Stimulated activated CD4-positive, alpha-beta T cell treated with anti-CD3 and anti-CD28 coated beads, Interleukin-15, amount 100 ng/mL, for 24 hours (primary cell): ENCODE results near the gene FYB1.
"Not testable (repeated sequence)": the region's sequence is repeated elsewhere in the genome, so short reads cannot be mapped to it uniquely, and the experiment has no call there.

ENCODE experiments used
- DNase-seq: peaks from one replicate; pipeline ENCODE4 v3.0.0-alpha.2; 2020

Gene FYB1

DNA sequence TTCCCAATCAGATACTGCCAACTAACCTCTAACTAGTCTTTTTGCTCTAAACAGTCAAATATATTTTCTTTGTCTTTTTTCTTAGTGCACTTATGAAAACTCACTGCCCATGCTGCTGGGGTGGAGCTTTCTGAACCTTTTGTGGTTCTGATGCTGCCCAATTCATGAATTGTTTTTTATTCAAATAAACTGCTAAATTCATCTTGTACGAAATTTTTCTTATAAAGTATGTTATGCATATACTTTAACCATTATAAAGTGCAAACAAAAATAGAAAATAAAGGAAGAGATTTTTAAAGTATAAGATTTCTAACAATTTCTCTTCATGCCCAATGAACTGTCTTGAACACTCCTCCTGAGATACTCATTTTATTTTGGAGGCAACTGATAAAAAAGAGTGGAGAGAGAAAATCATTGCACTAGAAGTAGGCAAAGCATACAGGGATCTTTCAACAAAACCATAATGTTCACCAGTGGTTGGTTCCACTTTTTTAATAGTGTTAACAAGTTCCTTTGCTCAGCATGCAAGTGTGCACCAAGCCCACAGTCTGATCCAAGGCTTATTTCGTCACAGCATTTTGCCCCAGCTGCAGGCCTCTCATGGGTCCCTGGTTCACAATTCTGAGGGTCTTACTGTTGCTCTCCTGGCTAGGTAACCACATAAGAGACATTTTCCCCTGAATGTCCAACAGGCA, 6.2 kb upstream of the FYB1 start:
- DNase-seq = no peak

DNA sequence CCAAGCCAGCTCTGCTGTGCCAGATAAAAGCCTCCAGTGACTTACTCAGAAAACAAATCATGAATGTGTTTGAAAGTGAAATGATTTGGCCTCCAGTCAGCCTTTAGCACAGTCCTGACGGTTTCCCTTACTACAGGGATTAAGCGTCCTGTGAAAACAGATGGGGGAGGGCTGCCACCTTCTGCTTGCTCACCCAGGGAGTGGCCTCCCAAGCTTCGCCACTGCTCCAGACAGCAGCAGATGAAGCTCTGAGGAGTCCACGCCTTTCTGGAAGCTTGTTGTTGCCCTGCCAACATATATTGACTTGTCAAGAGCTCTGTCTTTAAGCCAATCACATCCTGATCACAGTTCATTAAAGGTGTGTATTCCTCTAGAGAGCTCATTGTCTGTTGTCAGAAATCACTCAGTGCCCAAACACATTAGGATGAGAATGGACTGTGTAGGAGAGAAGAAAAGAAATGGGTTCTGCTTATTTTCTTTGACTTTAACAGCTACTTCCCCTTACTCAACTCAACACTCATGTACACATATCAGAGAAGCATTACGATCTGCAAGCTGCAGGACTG, 4.9 kb upstream of the FYB1 start:
- no peak for DNase-seq

DNA sequence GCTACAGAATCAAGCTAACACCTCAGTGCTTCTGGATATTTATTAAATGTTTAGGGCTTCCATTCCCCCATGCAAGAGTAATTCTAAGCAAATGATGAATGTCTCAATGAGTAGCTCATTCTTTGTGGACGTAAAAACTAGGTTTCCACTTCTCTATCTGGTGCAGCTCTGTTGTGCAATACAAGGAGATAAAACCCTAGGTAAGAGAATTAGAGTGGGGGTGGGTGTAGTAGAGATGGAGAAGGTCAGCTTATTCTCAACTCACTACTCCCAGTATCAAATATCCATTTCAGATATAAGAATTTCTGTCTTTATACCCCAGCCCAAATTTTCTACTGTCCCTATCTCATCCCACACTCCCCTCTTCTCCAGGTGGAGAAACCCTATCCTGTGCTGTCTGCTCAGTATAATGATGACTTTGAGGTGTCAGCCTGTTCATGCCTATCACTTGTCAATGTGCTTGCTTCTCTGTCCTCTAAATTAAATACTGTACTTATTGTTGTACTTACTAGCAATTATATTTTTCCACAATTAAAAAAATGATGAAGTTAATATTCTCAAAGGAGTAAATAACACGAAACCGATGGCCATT, 4.3 kb upstream of the FYB1 start:
- no peak for DNase-seq

- DNase-seq = not testable (repeated sequence)
Measured at GRCh38 chr5:39221671-39222070, 2.3 kb upstream of the FYB1 start.

GRCh38 chr5:39220280-39221030, 1.1 kb upstream of the FYB1 start:
- DNase-seq = no peak

DNA sequence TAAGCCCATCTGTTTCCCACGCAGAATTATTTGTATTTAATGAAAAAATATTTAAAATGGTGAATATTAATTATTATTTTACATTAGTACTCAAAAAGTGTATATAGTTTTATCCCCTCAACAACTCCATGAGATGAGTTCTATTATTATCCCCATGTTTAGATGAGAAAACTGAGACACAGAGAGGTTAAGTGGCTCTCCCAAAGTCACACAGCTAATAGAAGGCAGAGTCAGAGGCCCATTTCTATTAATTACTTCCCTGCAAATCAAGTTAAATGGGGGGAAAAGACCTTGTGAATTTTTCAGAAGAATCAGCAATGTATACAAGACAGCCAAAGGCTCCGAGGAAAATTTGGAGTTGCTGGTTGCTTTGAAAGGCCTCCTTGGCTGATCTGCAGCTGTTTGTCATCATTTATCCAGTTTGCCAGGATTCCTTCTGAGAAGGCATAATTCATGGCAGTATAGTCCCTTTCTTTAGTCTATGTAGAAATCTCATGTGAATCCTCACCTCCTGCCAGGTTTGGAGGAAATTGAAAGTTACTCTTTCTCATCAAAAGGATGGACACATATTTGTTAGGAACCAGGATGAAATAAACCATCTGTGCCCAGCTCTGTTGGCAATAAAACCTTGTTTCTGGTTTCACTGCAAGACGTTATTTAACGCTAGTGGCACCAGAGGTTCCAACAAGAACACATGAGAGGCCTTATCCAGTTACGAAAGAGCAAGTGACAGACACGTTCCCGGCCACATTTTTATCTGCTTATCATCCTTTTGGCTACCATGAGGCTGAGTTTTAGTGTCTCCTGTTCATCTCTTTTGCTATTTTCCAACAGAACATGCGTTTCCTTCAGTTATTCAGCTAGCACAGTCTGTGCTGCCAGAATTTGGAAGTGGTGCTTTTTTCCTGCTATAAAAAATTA, 621 bp downstream of the FYB1 start:
- DNase-seq = no peak

DNA sequence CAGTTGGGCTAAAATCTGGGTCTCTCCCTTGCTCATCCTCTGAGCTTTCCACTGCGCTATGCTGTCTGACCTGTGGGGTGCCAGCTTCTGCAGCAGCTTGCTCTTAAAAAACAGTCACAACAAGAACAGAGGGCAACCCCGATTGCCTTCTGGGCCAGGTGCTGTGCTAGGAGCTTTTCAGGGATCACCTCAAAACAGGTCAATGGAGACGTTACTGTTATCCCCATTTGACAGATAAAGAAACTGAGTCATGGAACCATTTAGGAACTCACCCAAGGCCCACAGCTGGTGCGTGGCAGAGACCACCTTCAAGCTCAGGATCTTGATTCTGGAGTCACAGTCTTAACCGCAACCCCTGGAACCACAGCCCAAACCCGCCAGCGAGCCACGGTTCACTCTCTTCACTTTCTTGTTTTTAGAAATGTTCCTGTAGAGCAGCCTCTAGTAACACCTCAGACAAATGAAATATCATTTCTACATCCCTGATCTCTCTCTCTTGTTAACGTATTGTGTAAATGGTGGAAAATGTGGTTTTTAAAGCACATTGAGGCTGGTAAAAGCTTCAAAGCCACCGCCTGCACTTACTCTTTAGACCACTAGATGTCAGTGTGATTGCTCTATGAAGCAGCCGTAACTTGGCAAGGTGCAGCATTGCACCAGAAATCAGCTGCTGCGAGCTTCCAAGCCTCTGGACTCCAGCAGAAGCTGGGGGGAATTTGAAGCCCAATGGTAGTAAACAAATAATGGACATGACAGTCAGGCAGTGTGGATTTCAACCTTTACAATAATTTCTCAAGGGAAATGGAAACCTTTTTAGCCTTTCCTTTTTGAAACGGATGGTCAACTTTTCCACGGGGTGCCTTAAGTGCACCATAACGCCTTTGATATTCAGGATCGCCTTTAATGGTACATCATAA, 1.7 kb downstream of the FYB1 start:
- peak; percentile 84 for DNase-seq

- DNase-seq = no peak
Measured at GRCh38 chr5:39216631-39217030, 2.7 kb downstream of the FYB1 start.

- DNase-seq = no peak
Measured at GRCh38 chr5:39215857-39216256, 3.5 kb downstream of the FYB1 start.

- DNase-seq = peak; percentile 39
Measured at GRCh38 chr5:39214912-39215709, 4.3 kb downstream of the FYB1 start.

DNA sequence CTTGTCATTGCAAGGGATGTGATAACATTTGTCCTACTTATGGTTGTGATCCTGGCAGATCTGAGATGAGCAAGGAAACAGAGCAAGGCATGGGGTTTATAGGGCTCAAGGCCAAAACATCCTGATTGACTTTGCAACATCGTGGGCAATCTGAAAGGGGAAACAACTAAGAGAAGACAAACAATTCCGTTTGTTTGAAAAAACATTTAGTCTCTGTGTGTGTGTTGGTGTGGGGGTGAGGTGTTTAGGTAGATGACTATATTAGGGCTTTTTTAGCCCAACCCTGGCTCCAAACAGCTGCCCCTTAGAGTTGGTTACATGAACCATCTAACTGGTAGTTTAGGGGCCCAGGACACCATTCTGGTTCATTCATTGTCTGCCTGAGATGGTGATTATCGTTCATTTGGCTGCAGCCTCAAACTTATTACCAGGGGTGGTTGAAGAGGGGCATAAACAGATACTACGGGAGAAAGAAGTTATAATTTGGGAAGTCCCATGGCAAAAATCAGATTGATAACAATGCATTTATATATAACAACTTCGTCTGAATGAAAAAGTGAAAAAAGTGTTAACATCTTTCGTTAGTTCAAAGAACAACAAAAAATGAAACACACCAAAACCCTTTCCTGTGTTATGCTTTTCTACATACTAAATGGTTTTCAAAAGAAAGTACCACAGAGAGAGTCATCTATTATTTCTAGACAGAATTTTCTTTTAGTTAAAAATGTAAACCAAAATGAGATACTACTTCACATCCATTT, 5.7 kb downstream of the FYB1 start:
- no peak for DNase-seq

DNA sequence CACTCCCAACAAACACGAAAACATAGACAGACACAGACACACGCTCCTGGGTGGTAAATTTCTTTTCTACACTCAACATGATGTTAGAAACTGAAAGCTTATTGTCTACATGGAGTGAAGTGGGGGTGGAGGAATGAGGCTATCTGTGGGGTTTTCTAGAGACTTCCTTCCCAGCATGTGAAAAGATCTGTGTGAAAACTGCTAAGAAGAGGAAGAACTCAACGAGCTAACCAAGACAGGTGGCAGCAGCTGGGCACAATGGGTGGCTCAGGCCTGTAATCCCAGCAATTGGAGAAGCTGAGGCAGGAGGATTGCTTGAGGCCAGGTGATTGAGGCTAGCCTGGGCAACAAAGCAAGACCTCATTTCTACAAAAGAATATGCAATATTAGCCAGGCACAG, 7.6 kb downstream of the FYB1 start:
- DNase-seq = peak; percentile 34

- DNase-seq = peak; percentile 84
Measured at GRCh38 chr5:39209924-39210323, 9.4 kb downstream of the FYB1 start.

DNA sequence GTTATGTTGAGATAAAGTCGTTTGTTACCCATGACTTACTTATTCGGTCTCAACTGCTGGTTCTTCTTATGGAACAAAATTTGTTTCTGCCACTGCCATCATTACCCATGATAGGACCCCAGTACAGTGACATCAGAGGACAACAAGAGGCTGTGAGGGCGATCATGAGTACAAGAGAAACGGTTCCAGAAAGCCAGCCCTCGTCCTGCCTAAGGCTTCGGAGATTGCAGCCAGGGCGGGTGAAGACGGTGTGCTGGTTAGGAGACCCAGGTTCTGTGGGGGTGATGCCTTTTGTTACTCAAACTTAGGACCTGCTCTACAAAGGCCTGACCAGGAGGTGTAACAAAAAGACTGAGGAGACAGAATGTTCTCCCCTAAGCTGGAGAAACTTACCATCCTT, 10.9 kb downstream of the FYB1 start:
- peak; percentile 54 for DNase-seq

DNA sequence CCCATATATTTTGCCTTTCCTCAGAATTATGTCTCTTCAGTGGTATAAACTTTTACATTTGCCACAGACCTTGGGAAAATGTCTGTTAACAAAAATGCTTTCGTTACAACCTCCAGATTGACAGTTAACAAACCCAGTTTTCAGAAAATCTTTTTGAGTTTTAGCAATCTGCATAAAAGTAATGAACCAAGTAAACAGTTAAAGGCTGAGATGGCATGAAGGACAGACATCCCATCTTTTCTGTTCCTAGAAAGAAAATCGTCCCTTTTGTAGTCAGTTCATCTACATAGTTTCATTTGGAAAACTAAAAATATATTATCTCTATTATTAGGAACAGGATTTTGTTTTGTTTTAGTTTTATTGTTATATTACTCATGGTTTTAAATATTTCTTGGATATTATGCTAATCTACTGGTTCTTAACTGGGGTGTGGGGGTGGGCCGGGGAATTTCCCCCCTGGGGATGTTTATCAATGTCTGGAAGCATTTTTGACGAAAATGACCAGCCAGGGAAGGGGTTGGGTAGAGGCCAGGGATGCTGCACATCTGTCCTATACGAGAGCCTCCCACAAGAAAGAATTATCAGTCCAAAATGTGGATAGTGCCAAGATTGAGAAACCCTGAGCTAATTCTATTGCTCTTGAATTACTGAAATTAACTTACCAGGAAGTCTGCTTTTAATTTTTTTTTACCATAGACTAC, 11.9 kb downstream of the FYB1 start:
- peak; percentile 35 for DNase-seq

DNA sequence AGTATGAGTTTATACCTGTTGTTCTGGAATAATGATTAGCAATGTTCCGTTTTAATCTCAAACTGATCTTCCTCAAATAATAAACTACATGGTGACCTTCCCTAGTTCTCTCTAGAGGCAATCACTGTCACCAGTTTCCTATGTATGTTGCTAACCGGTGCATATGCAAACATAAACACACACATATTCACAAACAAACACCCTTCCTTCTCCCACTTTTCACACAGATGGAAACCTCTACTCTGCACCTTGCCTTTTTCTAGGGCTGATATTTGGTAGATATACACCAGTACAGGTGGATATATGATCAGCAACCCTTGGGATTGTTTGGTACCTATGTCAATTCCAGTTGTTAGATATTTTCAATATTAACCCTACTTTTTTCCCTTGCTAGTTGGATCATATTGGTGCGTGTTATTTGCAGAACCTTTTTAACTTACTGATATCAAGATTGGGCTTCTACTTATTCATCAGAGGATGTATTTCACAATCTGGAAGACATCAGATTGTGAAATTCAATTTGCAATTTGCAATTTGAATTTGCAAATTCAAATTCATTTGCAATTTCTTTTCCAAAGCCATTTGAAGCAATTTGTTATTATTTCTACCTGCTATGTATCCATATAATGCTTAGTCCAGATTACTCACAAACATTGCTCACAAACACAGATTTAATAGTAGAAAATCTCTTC, 12.6 kb downstream of the FYB1 start:
- no peak for DNase-seq

- peak; percentile 23 for DNase-seq
Measured at GRCh38 chr5:39205550-39205949, 13.8 kb downstream of the FYB1 start.

DNA sequence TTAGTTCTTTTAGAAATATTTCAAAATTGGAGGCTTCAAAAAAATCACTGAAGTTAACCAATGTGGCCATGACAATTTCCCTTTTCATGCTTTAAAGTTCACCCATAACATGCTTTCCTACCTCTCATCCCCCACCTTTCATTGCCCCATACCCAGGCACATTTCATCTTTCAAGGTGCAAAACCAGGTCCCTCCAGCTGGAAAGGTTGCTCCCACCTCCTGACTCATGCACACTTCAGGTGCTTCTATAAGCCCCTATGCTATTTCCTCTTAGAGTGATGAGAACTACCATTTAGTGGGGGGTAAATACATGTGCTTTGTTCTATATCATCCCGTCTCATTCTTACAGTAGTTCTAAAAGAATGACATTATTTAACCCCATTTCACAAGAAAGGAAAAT, 15.4 kb downstream of the FYB1 start:
- no peak for DNase-seq
